Ovary (tissue), 3 donors: ENCODE measurements around the gene TRPV3.

Experiments used
- EP300 ChIP-seq: sonication (generic); formaldehyde crosslinking; IDR thresholded peaks from one replicate; pipeline ENCODE4 v1.6.1; 2017; ENCODE audit warnings: antibody characterized with exemption
- POLR2A ChIP-seq: fragments of 450-650 bp; IDR thresholded peaks from one replicate; pipeline ENCODE4 v1.6.1; 2017; ENCODE audit warnings: antibody characterized with exemption, mild to moderate bottlenecking, moderate library complexity
- TF ChIP-seq, protein P1 (sequence below), 3 donors: fragments of 450-650 bp in 2 of 3; fragments of 200-600 bp in 1 of 3; IDR thresholded peaks; one replicate each; pipeline versions ENCODE4 v1.5.1 to v1.8.0; 2016 to 2022; ENCODE audit warnings: antibody characterized with exemption in 3 of 3, mild to moderate bottlenecking in 1 of 3
- donor health status: DM: no; HTN: no; CAD: no.

DNA sequence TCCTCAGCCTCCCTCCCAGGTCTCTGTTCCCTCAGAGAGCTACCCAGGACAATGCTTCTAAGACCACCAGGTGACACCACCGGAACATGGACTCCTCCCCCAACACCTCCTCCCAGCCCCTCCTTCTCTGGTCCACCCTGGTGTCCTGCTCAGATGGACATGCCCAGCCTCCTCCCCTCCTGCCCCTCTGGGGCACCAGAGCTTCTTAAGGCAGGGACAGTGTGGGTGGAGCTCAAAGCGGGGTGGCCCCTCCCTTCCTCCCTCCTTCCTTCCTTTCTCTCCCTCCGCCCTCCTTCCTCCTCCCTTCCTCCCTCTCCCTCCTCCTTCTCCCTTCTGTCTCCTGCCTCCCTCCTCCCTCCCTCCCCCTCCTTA lies 22.7 kb downstream of the TRPV3 start:
- TF ChIP-seq, protein P1, sequence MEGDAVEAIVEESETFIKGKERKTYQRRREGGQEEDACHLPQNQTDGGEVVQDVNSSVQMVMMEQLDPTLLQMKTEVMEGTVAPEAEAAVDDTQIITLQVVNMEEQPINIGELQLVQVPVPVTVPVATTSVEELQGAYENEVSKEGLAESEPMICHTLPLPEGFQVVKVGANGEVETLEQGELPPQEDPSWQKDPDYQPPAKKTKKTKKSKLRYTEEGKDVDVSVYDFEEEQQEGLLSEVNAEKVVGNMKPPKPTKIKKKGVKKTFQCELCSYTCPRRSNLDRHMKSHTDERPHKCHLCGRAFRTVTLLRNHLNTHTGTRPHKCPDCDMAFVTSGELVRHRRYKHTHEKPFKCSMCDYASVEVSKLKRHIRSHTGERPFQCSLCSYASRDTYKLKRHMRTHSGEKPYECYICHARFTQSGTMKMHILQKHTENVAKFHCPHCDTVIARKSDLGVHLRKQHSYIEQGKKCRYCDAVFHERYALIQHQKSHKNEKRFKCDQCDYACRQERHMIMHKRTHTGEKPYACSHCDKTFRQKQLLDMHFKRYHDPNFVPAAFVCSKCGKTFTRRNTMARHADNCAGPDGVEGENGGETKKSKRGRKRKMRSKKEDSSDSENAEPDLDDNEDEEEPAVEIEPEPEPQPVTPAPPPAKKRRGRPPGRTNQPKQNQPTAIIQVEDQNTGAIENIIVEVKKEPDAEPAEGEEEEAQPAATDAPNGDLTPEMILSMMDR (IDR thresholded peaks at IDR 0.05): no peak
- TF ChIP-seq POLR2A: no peak
- TF ChIP-seq EP300: no peak
